ENCODE results near the gene RAPGEF1.
"Not testable (repeated sequence)": the region's sequence is repeated elsewhere in the genome, so short reads cannot be mapped to it uniquely, and the experiment has no call there.

Gene RAPGEF1

DNA sequence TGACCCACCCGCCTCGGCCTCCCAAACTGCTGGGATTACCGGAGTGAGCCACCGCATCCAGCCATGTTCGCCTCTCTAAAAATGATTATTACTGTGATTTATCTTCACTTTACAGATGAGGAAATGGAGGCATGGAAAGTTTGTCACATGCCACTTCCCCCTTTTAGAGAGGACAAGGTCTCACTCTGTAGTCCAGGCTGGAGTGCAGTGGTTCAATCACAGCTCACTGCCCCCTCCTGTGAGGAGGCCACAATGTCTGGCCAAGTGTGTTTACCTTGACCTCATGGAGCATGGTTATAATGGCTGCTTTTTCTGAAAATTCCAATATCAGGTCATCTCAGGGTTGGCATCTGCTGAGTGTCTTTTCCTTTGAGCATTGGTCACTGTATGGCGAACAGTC lies 187.8 kb downstream of the RAPGEF1 start:
- ATAC-seq (ENCODE audit: low read depth): no peak
- peaks cover 20% of the 10 kb centered on the region for H3K27me3 ChIP-seq (ENCODE audit: insufficient read depth, poor library complexity, severe bottlenecking)

DNA sequence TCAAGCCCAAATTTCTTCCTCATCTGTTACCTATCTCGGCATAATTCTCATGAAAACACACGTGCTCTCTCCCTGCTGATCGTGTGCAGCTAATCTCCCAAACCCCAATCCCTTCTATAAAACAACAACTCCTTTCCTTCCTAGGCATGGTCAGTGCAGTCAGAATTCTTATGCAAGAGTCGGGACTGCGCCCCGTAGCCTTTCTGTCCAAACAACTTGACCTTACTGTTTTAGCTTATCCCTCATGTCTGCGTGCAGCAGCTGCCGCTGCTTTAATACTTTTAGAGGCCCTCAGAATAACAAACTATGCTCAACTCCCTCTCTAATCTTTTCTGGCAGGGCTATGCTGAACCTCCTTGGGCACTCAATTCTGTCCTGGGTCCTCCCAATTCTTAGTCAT lies 189.4 kb downstream of the RAPGEF1 start:
- H3K9me3 ChIP-seq (ENCODE audit: severe bottlenecking); H3K27ac ChIP-seq (ENCODE audit: poor library complexity, severe bottlenecking); H3K4me1 ChIP-seq (ENCODE audit: insufficient read depth, poor library complexity, severe bottlenecking); DNase-seq (ENCODE audit: low spot score); H3K4me3 ChIP-seq (ENCODE audit: severe bottlenecking); H3K36me3 ChIP-seq (ENCODE audit: low read depth); ATAC-seq (ENCODE audit: low read depth): not testable (repeated sequence)
- peaks cover 36% of the 10 kb centered on the region for H3K27me3 ChIP-seq (ENCODE audit: insufficient read depth, poor library complexity, severe bottlenecking)

More for the DNA sequence above, 187.8 kb downstream of the RAPGEF1 start:
- Histone ChIP-seq H3K27ac (ENCODE audit: poor library complexity, severe bottlenecking) (no peak overlapping the region), H3K36me3 (ENCODE audit: low read depth) (no peaks in the 10 kb centered on the region), H3K4me3 (ENCODE audit: severe bottlenecking) (no peak overlapping the region), H3K4me1 (ENCODE audit: insufficient read depth, poor library complexity, severe bottlenecking) (no peaks in the 10 kb centered on the region), H3K9me3 (ENCODE audit: severe bottlenecking) (no peaks in the 10 kb centered on the region)
- TF ChIP-seq, protein P1, sequence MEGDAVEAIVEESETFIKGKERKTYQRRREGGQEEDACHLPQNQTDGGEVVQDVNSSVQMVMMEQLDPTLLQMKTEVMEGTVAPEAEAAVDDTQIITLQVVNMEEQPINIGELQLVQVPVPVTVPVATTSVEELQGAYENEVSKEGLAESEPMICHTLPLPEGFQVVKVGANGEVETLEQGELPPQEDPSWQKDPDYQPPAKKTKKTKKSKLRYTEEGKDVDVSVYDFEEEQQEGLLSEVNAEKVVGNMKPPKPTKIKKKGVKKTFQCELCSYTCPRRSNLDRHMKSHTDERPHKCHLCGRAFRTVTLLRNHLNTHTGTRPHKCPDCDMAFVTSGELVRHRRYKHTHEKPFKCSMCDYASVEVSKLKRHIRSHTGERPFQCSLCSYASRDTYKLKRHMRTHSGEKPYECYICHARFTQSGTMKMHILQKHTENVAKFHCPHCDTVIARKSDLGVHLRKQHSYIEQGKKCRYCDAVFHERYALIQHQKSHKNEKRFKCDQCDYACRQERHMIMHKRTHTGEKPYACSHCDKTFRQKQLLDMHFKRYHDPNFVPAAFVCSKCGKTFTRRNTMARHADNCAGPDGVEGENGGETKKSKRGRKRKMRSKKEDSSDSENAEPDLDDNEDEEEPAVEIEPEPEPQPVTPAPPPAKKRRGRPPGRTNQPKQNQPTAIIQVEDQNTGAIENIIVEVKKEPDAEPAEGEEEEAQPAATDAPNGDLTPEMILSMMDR (IDR thresholded peaks at IDR 0.05; ENCODE audit: poor library complexity, severe bottlenecking): no peak
- DNase-seq (ENCODE audit: low spot score): no peak

DNA sequence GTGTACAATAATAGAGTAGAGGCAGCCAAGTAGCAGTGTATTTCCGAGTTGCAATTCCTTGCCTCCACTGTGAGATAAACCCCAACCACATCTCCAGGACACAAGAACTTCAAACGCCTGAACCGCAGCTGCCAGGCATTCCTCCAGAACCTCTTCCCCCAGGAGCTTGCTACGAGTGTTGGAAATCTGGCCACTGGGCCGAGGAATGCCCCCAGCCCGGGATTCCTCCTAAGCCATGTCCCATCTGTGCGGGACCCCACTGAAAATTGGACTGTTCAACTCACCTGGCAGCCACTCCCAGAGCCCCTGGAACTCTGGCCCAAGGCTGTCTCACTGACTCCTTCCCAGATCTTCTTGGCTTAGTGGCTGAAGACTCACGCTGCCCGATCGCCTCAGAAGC lies 190.7 kb downstream of the RAPGEF1 start:
- H3K9me3 ChIP-seq (ENCODE audit: severe bottlenecking); DNase-seq (ENCODE audit: low spot score); H3K4me1 ChIP-seq (ENCODE audit: insufficient read depth, poor library complexity, severe bottlenecking); H3K36me3 ChIP-seq (ENCODE audit: low read depth); H3K27ac ChIP-seq (ENCODE audit: poor library complexity, severe bottlenecking); ATAC-seq (ENCODE audit: low read depth); H3K4me3 ChIP-seq (ENCODE audit: severe bottlenecking): not testable (repeated sequence)
- peaks cover 47% of the 10 kb centered on the region for H3K27me3 ChIP-seq (ENCODE audit: insufficient read depth, poor library complexity, severe bottlenecking)

DNA sequence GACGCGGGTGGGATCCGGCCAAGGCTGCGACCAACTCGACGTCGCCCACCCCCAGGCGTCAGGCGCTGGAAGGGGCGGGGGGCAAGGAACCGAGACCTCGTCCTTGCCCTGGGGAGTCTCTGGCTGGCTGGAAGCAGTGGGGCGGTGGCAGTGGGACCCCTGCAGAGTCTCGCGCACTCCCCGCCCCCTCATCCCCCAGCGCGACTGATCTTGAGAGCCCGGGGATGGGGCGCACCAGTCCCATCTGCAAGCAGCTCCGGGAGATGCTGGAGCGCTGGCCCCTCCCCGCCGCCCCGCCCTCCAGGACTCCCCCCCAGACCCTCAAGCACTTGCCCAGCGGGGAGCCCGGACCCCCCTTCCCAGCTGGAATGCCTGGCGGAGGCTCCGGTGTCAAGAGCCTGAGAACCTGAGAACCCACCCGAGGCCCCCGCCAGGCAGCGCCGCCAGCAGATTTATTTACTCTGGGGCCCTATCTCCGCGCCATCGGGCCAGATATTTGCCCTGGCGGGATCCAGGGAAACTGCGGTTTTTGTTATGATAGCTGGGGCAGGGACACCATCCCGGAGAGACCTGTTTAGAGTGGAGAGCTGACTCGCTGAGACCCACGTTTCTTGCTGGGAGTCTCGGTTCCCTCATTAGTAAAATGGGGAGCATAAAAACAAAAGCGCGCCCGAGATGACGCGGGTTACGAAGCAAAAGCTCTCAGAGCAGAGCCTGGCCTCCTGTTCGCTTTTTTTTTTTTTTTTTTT lies 193.4 kb downstream of the RAPGEF1 start:
- Histone ChIP-seq H3K27me3 (ENCODE audit: insufficient read depth, poor library complexity, severe bottlenecking) (peaks cover 47% of the 10 kb centered on the region), H3K36me3 (ENCODE audit: low read depth) (no peaks in the 10 kb centered on the region), H3K9me3 (ENCODE audit: severe bottlenecking) (peaks cover 3% of the 10 kb centered on the region), H3K27ac (ENCODE audit: poor library complexity, severe bottlenecking) (no peak overlapping the region), H3K4me3 (ENCODE audit: severe bottlenecking) (no peak overlapping the region), H3K4me1 (ENCODE audit: insufficient read depth, poor library complexity, severe bottlenecking) (no peaks in the 10 kb centered on the region)
- ATAC-seq (ENCODE audit: low read depth): peak; percentile 57
- no peak for DNase-seq (ENCODE audit: low spot score)
- TF ChIP-seq, protein P1 (IDR thresholded peaks at IDR 0.05; ENCODE audit: poor library complexity, severe bottlenecking): no peak

DNA sequence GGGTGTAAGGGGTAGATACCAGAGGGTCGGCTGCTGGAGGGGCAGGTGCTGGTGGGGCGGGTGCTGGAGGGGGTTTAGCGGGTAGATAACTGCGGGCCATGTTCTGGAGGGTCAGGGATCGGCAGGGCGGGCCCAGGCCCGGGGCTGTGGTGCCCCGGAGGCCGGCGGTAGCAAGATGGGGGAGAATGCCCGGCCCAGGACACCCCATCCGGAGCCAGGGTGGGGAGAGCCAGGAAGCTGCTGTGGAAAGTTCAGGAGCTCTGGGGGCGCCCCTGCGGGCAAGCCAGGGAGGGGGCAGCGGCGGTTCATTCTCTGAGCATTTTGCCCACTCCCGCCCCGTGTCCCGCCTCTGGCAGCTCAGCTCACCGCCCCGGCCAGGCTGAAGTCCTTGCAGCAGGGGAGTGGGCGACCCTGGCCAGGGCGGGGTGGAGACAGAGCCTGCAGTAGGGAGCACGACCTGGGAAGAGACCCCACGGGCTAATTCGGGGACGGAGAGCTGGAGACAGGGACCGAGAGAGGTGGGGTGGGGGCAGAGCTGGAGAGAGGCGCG lies 194.0 kb downstream of the RAPGEF1 start:
- Histone ChIP-seq H3K9me3 (ENCODE audit: severe bottlenecking) (peaks cover 3% of the 10 kb centered on the region), H3K27me3 (ENCODE audit: insufficient read depth, poor library complexity, severe bottlenecking) (peaks cover 47% of the 10 kb centered on the region), H3K4me3 (ENCODE audit: severe bottlenecking) (no peak overlapping the region), H3K36me3 (ENCODE audit: low read depth) (no peaks in the 10 kb centered on the region), H3K4me1 (ENCODE audit: insufficient read depth, poor library complexity, severe bottlenecking) (no peaks in the 10 kb centered on the region), H3K27ac (ENCODE audit: poor library complexity, severe bottlenecking) (no peak overlapping the region)
- ATAC-seq (ENCODE audit: low read depth): peak; percentile 25; the same call in 1 of the 3 replicates
- TF ChIP-seq, protein P1 (IDR thresholded peaks at IDR 0.05; ENCODE audit: poor library complexity, severe bottlenecking): no peak
- DNase-seq (ENCODE audit: low spot score): no peak

Data from RWPE2 (cell line).